Measurements from ENCODE around the gene TBC1D24.

DNA sequence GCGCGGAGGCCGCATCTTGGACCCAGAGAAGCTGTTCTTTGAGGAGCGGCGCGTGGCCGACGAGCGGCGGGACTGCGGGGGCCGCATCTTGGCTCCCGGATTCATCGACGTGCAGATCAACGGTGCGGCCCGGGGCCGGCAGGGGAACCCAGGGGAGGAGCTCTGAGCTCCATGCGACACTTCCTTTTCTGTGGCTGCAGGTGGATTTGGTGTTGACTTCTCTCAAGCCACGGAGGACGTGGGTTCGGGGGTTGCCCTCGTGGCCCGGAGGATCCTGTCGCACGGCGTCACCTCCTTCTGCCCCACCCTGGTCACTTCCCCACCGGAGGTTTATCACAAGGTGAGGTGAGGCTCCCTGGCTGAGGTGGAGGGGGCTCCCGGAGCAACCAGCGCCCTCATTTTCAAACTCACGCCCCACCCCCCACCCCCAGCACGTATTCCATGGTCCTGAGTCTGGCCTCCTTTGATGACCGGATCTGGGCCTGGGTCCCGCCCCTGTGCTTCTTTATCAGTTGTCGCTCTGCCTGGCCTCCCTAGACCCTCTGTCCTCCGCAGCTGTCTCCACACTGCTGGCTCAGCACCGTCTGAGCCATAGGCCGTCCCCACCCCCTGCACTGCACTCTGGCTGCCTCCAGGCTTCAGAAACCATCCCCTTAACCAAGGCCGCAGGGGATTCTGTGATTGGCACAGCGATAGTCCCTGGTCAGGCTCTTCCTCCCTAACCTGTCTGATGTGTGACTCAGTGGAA, 46.0 kb downstream of the TBC1D24 start:
- TF ChIP-seq EZH2 (IDR thresholded peaks at IDR 0.05; ENCODE audit: low read depth, unreplicated experiment) (no peak), JUNB (IDR thresholded peaks at IDR 0.05; ENCODE audit: unreplicated experiment) (no peak), EZH2phosphoT487 (IDR thresholded peaks at IDR 0.05; ENCODE audit: unreplicated experiment) (no peak), POLR2AphosphoS5 (IDR thresholded peaks at IDR 0.05; ENCODE audit: low read depth) (no peak), NANOG (IDR thresholded peaks at IDR 0.05; ENCODE audit: borderline replicate concordance) (no peak)
- TF ChIP-seq, protein P1, sequence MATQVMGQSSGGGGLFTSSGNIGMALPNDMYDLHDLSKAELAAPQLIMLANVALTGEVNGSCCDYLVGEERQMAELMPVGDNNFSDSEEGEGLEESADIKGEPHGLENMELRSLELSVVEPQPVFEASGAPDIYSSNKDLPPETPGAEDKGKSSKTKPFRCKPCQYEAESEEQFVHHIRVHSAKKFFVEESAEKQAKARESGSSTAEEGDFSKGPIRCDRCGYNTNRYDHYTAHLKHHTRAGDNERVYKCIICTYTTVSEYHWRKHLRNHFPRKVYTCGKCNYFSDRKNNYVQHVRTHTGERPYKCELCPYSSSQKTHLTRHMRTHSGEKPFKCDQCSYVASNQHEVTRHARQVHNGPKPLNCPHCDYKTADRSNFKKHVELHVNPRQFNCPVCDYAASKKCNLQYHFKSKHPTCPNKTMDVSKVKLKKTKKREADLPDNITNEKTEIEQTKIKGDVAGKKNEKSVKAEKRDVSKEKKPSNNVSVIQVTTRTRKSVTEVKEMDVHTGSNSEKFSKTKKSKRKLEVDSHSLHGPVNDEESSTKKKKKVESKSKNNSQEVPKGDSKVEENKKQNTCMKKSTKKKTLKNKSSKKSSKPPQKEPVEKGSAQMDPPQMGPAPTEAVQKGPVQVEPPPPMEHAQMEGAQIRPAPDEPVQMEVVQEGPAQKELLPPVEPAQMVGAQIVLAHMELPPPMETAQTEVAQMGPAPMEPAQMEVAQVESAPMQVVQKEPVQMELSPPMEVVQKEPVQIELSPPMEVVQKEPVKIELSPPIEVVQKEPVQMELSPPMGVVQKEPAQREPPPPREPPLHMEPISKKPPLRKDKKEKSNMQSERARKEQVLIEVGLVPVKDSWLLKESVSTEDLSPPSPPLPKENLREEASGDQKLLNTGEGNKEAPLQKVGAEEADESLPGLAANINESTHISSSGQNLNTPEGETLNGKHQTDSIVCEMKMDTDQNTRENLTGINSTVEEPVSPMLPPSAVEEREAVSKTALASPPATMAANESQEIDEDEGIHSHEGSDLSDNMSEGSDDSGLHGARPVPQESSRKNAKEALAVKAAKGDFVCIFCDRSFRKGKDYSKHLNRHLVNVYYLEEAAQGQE (IDR thresholded peaks at IDR 0.05; ENCODE audit: unreplicated experiment), result no peak
- TF ChIP-seq, protein P2, sequence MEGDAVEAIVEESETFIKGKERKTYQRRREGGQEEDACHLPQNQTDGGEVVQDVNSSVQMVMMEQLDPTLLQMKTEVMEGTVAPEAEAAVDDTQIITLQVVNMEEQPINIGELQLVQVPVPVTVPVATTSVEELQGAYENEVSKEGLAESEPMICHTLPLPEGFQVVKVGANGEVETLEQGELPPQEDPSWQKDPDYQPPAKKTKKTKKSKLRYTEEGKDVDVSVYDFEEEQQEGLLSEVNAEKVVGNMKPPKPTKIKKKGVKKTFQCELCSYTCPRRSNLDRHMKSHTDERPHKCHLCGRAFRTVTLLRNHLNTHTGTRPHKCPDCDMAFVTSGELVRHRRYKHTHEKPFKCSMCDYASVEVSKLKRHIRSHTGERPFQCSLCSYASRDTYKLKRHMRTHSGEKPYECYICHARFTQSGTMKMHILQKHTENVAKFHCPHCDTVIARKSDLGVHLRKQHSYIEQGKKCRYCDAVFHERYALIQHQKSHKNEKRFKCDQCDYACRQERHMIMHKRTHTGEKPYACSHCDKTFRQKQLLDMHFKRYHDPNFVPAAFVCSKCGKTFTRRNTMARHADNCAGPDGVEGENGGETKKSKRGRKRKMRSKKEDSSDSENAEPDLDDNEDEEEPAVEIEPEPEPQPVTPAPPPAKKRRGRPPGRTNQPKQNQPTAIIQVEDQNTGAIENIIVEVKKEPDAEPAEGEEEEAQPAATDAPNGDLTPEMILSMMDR (conservative IDR thresholded peaks at IDR 0.05; ENCODE audit: low read depth in 2 of 2), result no peak
